HG02763 (cell line): Measurements from ENCODE around the gene NCK1.
"Not testable (repeated sequence)": the region's sequence is repeated elsewhere in the genome, so short reads cannot be mapped to it uniquely, and the experiment has no call there.

Source experiments
- ATAC-seq: cut with Tn5 transposase; IDR thresholded peaks from one replicate; pipeline ENCODE4 v1.9.1; 2021; ENCODE audit warnings: mild to moderate bottlenecking, moderate library complexity; ENCODE audit not compliant: unreplicated experiment

NCK1 gene

DNA sequence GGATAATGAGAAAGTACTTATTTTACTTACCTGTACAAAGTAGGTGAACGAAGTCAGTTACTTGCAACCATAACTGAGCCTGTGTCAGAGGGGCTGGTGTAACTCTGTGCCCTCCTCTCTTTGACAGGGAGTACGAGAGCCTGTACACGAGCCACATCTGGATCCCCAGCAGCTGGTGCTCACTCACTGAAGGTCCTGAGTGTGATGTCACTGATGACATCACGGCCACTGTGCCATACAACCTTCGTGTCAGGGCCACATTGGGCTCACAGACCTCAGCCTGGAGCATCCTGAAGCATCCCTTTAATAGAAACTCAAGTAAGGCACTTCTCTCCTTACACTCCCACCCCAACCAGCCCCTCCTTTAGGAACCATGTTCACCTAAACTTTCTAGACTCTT, 120.0 kb downstream of the NCK1 start:
- no peak for ATAC-seq

DNA sequence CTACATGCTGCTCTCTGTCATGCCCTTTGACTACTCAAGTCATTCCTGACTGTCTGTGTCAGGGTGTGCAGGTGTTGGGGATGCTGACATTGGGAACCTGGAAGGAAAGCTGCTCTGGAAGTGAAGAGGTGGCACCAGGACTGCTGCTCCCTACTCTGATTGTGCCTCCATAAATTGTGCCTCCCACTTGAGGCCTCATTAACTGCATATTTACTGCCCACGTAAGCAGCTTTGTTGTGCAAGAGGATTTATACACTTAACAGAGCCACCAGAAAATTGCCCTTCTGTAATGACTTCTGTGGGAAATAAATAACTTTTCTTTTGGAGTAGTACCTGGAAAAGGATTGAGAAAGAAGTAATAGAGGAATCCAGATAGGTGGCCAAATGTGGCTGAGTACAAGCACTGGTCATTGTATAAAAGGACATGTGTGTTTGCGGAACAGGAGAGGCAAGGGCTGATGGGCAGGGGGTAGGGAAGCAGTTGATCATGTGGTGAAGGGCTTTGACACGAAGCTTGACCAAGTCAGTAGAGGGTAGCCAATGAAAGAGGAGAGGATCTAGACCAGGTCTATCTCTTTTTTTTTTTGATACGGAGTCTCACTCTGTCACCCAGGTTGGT, 120.6 kb downstream of the NCK1 start:
- ATAC-seq = no peak

- no peak for ATAC-seq
Observed at GRCh38 chr3:136984837-136985236, 122.8 kb downstream of the NCK1 start.

DNA sequence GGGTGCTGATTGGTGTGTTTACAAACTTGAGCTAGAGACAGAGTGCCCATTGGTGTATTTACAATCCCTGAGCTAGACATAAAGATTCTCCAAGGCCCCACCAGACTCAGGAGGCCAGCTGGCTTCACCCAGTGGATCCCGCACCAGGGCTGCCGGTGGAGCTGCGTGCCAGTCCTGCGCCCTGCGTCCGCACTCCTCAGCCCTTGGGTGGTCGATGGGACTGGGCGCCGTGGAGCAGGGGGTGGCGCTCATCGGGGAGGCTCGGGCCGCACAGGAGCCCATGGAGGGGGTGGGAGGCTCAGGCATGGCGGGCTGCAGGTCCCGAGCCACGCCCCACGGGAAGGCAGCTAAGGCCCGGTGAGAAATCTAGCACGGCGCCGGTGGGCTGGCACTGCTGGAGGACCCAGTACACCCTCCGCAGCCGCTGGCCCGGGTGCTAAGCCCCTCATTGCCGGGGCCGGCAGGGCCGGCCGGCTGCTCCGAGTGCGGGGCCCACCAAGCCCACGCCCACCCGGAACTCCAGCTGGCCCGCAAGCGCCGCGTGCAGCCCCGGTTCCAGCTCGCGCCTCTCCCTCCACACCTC, 125.5 kb downstream of the NCK1 start:
- not testable (repeated sequence) for ATAC-seq

DNA sequence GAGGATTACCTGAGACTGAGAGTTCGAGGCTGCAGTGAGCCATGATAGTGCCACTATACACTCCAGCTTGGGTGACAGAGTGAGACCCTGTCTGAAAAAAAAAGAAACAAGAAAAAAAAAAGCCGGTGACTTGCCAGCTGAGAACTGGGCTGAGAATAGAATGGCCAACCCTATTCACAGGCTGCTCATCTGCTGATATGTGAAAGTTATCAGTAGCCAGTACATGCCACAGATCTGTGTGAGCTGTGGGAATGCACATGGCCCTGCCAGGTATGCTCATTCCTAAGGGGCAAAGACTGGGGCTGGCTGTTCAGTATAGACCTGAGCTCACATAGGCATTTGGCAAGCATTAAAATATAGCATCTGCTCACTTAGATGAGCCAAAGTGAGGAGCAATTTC, 126.6 kb downstream of the NCK1 start:
- no peak for ATAC-seq

DNA sequence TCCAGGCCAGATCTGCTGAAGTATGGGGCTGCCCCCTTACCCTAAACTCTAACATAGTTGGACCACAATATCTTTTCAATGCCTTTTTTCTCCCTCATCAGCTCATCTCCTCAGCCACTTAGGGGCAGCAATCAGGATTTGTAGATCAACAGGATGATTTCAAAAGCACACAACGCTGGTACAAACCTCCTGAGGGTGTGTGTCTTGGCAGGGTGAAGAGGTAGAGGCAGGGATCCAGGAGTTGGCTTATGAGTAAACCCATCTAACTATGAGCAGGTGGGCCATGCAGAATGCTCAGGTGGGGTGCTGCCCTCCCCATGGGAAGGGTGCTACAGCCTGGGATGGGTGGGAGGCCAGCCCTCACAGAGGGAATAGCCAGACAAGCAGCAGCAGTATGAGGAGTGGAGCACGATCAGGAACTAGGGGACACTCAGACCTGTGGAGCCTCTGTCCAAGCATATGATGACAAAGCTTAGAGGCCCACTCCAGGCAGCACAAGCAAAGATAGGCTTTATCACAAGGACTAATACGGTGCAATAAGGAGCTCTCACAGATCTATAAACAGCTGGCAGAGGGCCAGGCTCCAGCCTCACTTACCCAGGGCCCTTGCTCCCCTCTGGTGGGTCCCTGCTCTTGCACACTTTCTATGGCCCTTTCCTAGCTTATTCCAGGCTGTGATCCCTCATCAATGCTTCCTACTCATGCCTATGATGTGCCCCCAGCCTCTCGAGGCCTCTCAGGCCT, 127.9 kb downstream of the NCK1 start:
- ATAC-seq = no peak

DNA sequence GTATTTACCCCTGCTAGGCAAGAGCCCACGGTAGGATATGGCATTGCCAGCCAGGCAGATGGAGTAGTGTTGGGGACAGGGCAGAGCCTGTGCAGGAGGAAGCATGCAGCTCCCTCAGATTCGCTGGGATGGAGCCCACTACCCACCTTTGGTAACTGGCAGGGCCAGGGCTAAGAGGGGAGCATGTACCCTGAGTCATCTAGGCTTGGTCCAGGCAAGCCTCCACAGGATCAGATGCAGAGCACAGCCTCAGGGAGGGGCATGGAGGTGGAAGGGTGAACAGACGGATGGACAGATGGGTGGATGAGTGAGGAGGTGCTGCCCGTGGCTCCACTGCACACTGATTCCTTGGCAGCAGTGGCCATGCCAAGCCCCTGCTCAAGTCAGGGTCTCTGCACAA, 128.8 kb downstream of the NCK1 start:
- ATAC-seq = no peak

DNA sequence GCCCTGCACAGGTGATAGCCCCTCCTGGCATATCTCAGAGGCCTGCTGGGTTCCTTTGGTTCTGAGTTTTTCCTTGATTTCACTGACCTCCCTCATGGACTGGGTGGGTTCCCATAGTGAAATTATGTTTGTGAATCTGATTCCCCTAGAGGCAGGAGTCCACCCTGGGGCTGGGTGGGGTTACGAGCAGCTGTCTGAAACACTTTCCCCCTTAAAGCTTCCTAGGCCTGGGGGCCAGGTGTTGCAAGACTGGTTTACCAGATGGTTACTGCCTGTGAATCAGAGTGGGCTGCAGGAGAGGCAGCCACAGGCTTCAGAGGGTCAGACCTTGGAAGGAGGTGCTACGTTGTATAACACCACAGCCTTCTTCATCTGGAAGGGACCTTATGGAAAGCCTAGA, 130.1 kb downstream of the NCK1 start:
- no peak for ATAC-seq

- no peak for ATAC-seq
Observed at GRCh38 chr3:136994772-136995516, 132.9 kb downstream of the NCK1 start.

DNA sequence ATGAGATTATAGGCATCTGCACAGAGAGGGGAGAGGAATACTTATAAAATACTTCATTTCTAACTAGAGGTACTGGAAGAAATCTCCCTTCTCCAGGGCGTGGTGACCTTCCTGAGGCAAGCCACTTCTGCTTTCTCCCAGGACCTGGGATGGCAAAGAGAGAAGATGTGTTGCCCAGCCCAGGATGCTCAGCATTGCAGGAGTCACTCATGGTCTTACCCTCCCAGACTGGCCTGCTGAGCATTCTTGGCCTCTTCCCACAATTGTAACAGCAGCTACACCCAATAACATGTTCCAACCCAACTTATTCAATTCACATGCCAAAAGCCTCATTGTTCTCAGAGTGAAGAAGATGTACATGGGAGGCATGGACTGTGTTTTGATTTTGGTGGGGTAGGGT, 133.6 kb downstream of the NCK1 start:
- no peak for ATAC-seq
